Posterior vena cava (tissue), 2 donors: ENCODE results near the gene PCDHA13. TPM values are rescaled to one million over a fixed set of nuclear protein-coding genes. Genes with fewer than 3 reads are reported as not detected.

ENCODE experiments used
- total RNA-seq, 2 donors: library from RNA; stranded (reverse); fragmentation: NEBNext Ultra II Directional; extraction: Animal tissue kit (Norgen Biotek cat#: 25700); gene quantifications; one replicate each; pipeline ENCODE4 v1.2.1, GENCODE V29; 2021
- donor health status: DM: yes; HTN: yes; CAD: no.
- donor health status: DM: yes; HTN: yes; CAD: no.

PCDHA13 gene
- total RNA-seq, 2 donors from 2014 or later: 0.05 TPM; not detected in 1

Other genes starting within 250 kb of the PCDHA13 start
- 10 to 100 TPM; 64.6 to 68.8 TPM for gene CD14, start 248.9 kb upstream of the PCDHA13 start, total RNA-seq
- gene TMCO6, start 242.7 kb upstream of the PCDHA13 start, total RNA-seq: 10 to 100 TPM in 1 of 2 donors, 1 to 10 TPM in 1; 6.6 to 11.2 TPM
- 10 to 100 TPM; 37.4 to 45.9 TPM for gene NDUFA2, start 234.5 kb upstream of the PCDHA13 start, total RNA-seq
- gene IK, start 234.3 kb upstream of the PCDHA13 start, total RNA-seq: 10 to 100 TPM; 63.1 to 70.3 TPM
- gene WDR55, start 217.2 kb upstream of the PCDHA13 start, total RNA-seq: 10 to 100 TPM; 13.0 to 14.9 TPM
- gene DND1, start 208.5 kb upstream of the PCDHA13 start, total RNA-seq: under 1 TPM; 0.52 to 0.56 TPM
- 10 to 100 TPM; 38.0 to 48.2 TPM for gene HARS1, start 190.8 kb upstream of the PCDHA13 start, total RNA-seq
- gene HARS2, start 190.7 kb upstream of the PCDHA13 start, total RNA-seq: 10 to 100 TPM; 16.8 to 19.2 TPM
- 10 to 100 TPM; 31.8 to 34.9 TPM for gene ZMAT2, start 181.7 kb upstream of the PCDHA13 start, total RNA-seq
- not detected for gene PCDHA1, start 96.0 kb upstream of the PCDHA13 start, total RNA-seq
- under 1 TPM in 1 of 2 donors, not detected in 1; 0.14 TPM for gene PCDHA2, start 87.3 kb upstream of the PCDHA13 start, total RNA-seq
- gene PCDHA3, start 81.1 kb upstream of the PCDHA13 start, total RNA-seq: under 1 TPM; 0.19 to 0.23 TPM
- gene PCDHA4, start 75.1 kb upstream of the PCDHA13 start, total RNA-seq: under 1 TPM; 0.32 to 0.48 TPM
- gene PCDHA5, start 60.5 kb upstream of the PCDHA13 start, total RNA-seq: under 1 TPM; 0.14 TPM
- gene PCDHA6, start 54.2 kb upstream of the PCDHA13 start, total RNA-seq: under 1 TPM; 0.14 to 0.23 TPM
- gene PCDHA7, start 47.9 kb upstream of the PCDHA13 start, total RNA-seq: under 1 TPM in 1 of 2 donors, not detected in 1; 0.19 TPM
- gene PCDHA8, start 40.9 kb upstream of the PCDHA13 start, total RNA-seq: not detected
- gene PCDHA9, start 33.7 kb upstream of the PCDHA13 start, total RNA-seq: under 1 TPM; 0.14 TPM
- gene PCDHA10, start 26.2 kb upstream of the PCDHA13 start, total RNA-seq: under 1 TPM; 0.52 to 0.60 TPM
- under 1 TPM; 0.14 TPM for gene PCDHA11, start 13.2 kb upstream of the PCDHA13 start, total RNA-seq
- gene PCDHA12, start 6.8 kb upstream of the PCDHA13 start, total RNA-seq: under 1 TPM in 1 of 2 donors, not detected in 1; 0.24 TPM
- gene PCDHAC1, start 44.2 kb downstream of the PCDHA13 start, total RNA-seq: under 1 TPM; 0.14 to 0.24 TPM
- gene PCDHAC2, start 84.4 kb downstream of the PCDHA13 start, total RNA-seq: under 1 TPM; 0.32 to 0.33 TPM
- gene PCDHB1, start 169.2 kb downstream of the PCDHA13 start, total RNA-seq: not detected
- gene PCDHB2, start 212.5 kb downstream of the PCDHA13 start, total RNA-seq: 1 to 10 TPM; 2.3 to 3.2 TPM
- 1 to 10 TPM; 1.2 to 1.3 TPM for gene PCDHB3, start 218.3 kb downstream of the PCDHA13 start, total RNA-seq
- 1 to 10 TPM; 4.1 to 5.2 TPM for gene PCDHB4, start 239.7 kb downstream of the PCDHA13 start, total RNA-seq